Heart left ventricle (tissue), 16 donors: Measurements from ENCODE around the gene IRAK2. TPM values are rescaled to one million over a fixed set of nuclear protein-coding genes. Genes with fewer than 3 reads are reported as not detected.
"Not testable (repeated sequence)": the region's sequence is repeated elsewhere in the genome, so short reads cannot be mapped to it uniquely, and the experiment has no call there.

Experiments
- ATAC-seq, 4 donors: fragments of 200-7000 bp; cut with Tn5 transposase; one replicate each; pipeline ENCODE4 v1.9.1; 2020 to 2022; ENCODE audit warnings: moderate library complexity in 4 of 4, mild to moderate bottlenecking in 3 of 4, moderate number of reproducible peaks in 1 of 4
- DNase-seq, 5 donors: peaks; one replicate each; pipeline ENCODE4 v3.0.0-alpha.2; 2020
- H3K27ac ChIP-seq, 12 donors: fragments of 200-600 bp; sonication (generic) in 4 of 12; one replicate each; pipeline versions ENCODE4 v1.5.0 to v1.8.0; 2016 to 2022; ENCODE audit warnings: mild to moderate bottlenecking in 2 of 12
- H3K27me3 ChIP-seq, 9 donors: fragments of 200-600 bp; sonication (generic) in 2 of 9; one replicate each; pipeline versions ENCODE4 v1.5.1 to v1.8.0; 2016 to 2022; ENCODE audit warnings: mild to moderate bottlenecking in 3 of 9
- H3K36me3 ChIP-seq, 9 donors: fragments of 200-600 bp; sonication (generic) in 2 of 9; one replicate each; pipeline versions ENCODE4 v1.5.0 to v1.8.0; 2018 to 2022; ENCODE audit warnings: mild to moderate bottlenecking in 2 of 9
- H3K4me1 ChIP-seq, 12 donors: fragments of 200-600 bp; sonication (generic) in 4 of 12; one replicate each; pipeline versions ENCODE4 v1.5.0 to v1.8.0; 2016 to 2022; ENCODE audit warnings: mild to moderate bottlenecking in 3 of 12
- H3K4me3 ChIP-seq, 12 donors: fragments of 200-600 bp; sonication (generic) in 4 of 12; one replicate each; pipeline versions ENCODE4 v1.5.0 to v1.8.0; 2017 to 2022; ENCODE audit warnings: mild to moderate bottlenecking in 9 of 12, moderate library complexity in 4 of 12
- H3K9me3 ChIP-seq, 12 donors: fragments of 200-600 bp; sonication (generic) in 4 of 12; one replicate each; pipeline versions ENCODE4 v1.5.0 to v1.8.0; 2016 to 2022; ENCODE audit warnings: mild to moderate bottlenecking in 1 of 12
- POLR2A ChIP-seq, 2 donors: fragments of 450-650 bp; IDR thresholded peaks; one replicate each; pipeline ENCODE4 v1.6.1; 2017; ENCODE audit warnings: antibody characterized with exemption in 2 of 2, mild to moderate bottlenecking in 2 of 2, moderate library complexity in 2 of 2
- WGBS, 4 donors: extraction: QIAGEN DNeasy Blood & Tissue Kit in 2 of 4; methylation state at CpG; one replicate each; pipeline versions ENCODE4 v1.1.5 to v1.1.7; 2013 to 2018; 5-methylcytosine and 5-hydroxymethylcytosine counted together
- intact Hi-C, 10 donors: fragments of 100-400 bp; cut with DNase I; formaldehyde crosslinking; loops; one replicate each; pipeline versions ENCODE4 v1.11.1 to v1.14.2; 2022
- polyA plus RNA-seq, 2 donors: library from polyadenylated mRNA; stranded (reverse); fragments of 200-250 nt; gene quantifications; one replicate each; pipeline ENCODE4 v1.2.3, GENCODE V29; 2013
- total RNA-seq, 9 donors: library from RNA; depleted of rRNA in 2 of 9; stranded (reverse); fragments of >200 nt in 2 of 9; fragmentation: NEBNext Ultra II Directional in 3 of 9; extraction: Animal tissue kit (Norgen Biotek cat#: 25700) in 3 of 9; gene quantifications; one replicate each; pipeline versions ENCODE4 v1.1.0 to v1.2.4, GENCODE V29; 2016 to 2023
- TF ChIP-seq, protein P1 (sequence below), 12 donors: fragments of 200-600 bp; sonication (generic) in 4 of 12; IDR thresholded peaks; one replicate each; pipeline versions ENCODE4 v1.5.0 to v1.8.0; 2018 to 2022; ENCODE audit warnings: antibody characterized with exemption in 12 of 12, mild to moderate bottlenecking in 5 of 12
- donor health status: ischemic (EF 13 %, LVEDD 7.1; RV severe dilation, severe dysfunction).
- donor health status: healthy with polysubstance abuse.
- donor health status: DM: no; HTN: yes; CAD: no.
- donor health status: DM: no; HTN: no; CAD: no.
- donor health status: ischemic (EF 25% LVEDD 6.9; RV normal size, moderate dysfunction).
- donor health status: ischemic (EF 25% LVEDD 5.7; RV mildly dilated, moderate dysfunction).
- donor health status: healthy.
- donor health status: DM: yes; HTN: yes; CAD: no.
- donor health status: ischemic (EF 35%, LVEDD 5.7; RV mildly dilated, moderate dysfunction).
- donor health status: nonischemic (EF 11% LVEDD 7.7; RV severe dilation, severe dysfunction).
- donor health status: DM: yes; HTN: yes; CAD: no.
- donor health status: PGD.
- donor health status: ischemic (EF 29% LVEDD 5.4; RV normal size, mild dysfunction).
- donor health status: nonischemic (EF 23%, LVEDD 6.1; RV moderate dilation, normal function).

The IRAK2 gene
- total and polyA plus RNA-seq, 11 donors = 0.46 to 6.3 (median 1.4) TPM

GRCh38 chr3:10116928-10117327 is 47.8 kb upstream of the IRAK2 start:
- H3K4me3 ChIP-seq = peak overlapping the region in 9 of 12 donors; percentile 60 to 97 (median 91)
- intact Hi-C loops = loop anchor here in 4 of 10 donors (2.0 to 10.0 kb wide), 3 partner anchors 90 to 172 kb away; partner anchors contain the start of gene FANCD2 (in 3 of the 4)
- peaks cover 0 to 54% (median 30%) of the 10 kb centered on the region in 12 donors for H3K4me1 ChIP-seq
- 85 to 93% (median 88%) methylated on average over 4 of the region's 4 CpGs for WGBS, 4 donors
- TF ChIP-seq POLR2A (IDR thresholded peaks at IDR 0.05) = no peak
- TF ChIP-seq, protein P1, sequence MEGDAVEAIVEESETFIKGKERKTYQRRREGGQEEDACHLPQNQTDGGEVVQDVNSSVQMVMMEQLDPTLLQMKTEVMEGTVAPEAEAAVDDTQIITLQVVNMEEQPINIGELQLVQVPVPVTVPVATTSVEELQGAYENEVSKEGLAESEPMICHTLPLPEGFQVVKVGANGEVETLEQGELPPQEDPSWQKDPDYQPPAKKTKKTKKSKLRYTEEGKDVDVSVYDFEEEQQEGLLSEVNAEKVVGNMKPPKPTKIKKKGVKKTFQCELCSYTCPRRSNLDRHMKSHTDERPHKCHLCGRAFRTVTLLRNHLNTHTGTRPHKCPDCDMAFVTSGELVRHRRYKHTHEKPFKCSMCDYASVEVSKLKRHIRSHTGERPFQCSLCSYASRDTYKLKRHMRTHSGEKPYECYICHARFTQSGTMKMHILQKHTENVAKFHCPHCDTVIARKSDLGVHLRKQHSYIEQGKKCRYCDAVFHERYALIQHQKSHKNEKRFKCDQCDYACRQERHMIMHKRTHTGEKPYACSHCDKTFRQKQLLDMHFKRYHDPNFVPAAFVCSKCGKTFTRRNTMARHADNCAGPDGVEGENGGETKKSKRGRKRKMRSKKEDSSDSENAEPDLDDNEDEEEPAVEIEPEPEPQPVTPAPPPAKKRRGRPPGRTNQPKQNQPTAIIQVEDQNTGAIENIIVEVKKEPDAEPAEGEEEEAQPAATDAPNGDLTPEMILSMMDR (IDR thresholded peaks at IDR 0.05) = no peak
- no peak overlapping the region for H3K27ac ChIP-seq
- H3K36me3 ChIP-seq = peaks cover 0 to 35% (median 12%) of the 10 kb centered on the region in 9 donors
- ATAC-seq = no peak
- no peak for DNase-seq
- no peaks in the 10 kb centered on the region for H3K9me3 ChIP-seq
- H3K27me3 ChIP-seq = no peaks in the 10 kb centered on the region

- Histone ChIP-seq H3K27me3 (no peaks in the 10 kb centered on the region), H3K4me3 (no peak overlapping the region), H3K9me3 (no peaks in the 10 kb centered on the region), H3K36me3 (peaks cover 0 to 44% (median 17%) of the 10 kb centered on the region in 9 donors), H3K27ac (peak overlapping the region in 4 of 12 donors; percentile 12 to 39 (median 23)), H3K4me1 (peaks cover 0 to 54% (median 30%) of the 10 kb centered on the region in 12 donors)
- TF ChIP-seq, protein P1 (IDR thresholded peaks at IDR 0.05) = no peak
- TF ChIP-seq POLR2A (IDR thresholded peaks at IDR 0.05) = no peak
- ATAC-seq = no peak
- intact Hi-C loops = loop anchor here in 3 of 10 donors (10.0 kb wide), 2 partner anchors 95 to 175 kb away; partner anchors contain the start of gene FANCD2 (in 2 of the 3)
- DNase-seq = no peak
- WGBS, 4 donors = 56 to 68% (median 62%) methylated on average over 4 of the region's 4 CpGs
These were observed 45.3 kb upstream of the IRAK2 start for GRCh38 chr3:10119376-10119775.

DNA sequence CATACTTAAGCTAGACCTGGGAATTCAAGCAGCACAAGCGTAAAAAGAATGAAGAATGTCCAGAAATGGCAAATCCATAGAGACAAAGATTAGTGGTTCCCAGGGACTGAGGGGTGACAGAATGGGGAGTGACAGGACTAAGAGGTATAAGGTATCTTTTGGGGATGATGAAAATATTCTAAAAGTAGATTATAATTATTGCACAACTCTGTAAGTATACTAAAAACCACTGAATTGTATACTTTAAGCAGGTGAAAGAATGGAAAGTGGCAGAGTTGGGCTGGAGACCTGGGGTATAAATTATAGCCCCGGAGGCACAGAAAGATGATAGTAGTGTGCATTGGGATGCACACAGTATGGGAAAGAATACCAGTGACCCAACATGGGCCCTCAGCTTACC is 43.7 kb upstream of the IRAK2 start:
- ATAC-seq (no peak), DNase-seq (no peak)
- WGBS, 4 donors = 88 to 94% (median 94%) methylated on average over 2 of the region's 2 CpGs
- Histone ChIP-seq H3K36me3 (peaks cover 0 to 54% (median 26%) of the 10 kb centered on the region in 9 donors), H3K4me1 (peaks cover 0 to 48% (median 28%) of the 10 kb centered on the region in 12 donors), H3K9me3 (no peaks in the 10 kb centered on the region), H3K4me3 (no peak overlapping the region), H3K27ac (no peak overlapping the region), H3K27me3 (no peaks in the 10 kb centered on the region)
- TF ChIP-seq, protein P1 (IDR thresholded peaks at IDR 0.05) = no peak
- no peak for TF ChIP-seq POLR2A (IDR thresholded peaks at IDR 0.05)
- intact Hi-C loops = no loop called here

GRCh38 chr3:10122724-10123123 is 42.0 kb upstream of the IRAK2 start:
- WGBS, 4 donors = 83 to 92% (median 87%) methylated on average over 4 of the region's 4 CpGs
- Histone ChIP-seq H3K9me3 (no peaks in the 10 kb centered on the region), H3K4me3 (no peak overlapping the region), H3K27ac (no peak overlapping the region), H3K4me1 (peaks cover 0 to 31% (median 14%) of the 10 kb centered on the region in 12 donors), H3K36me3 (peaks cover 0 to 71% (median 42%) of the 10 kb centered on the region in 9 donors), H3K27me3 (no peaks in the 10 kb centered on the region)
- TF ChIP-seq, protein P1 (IDR thresholded peaks at IDR 0.05) = no peak
- TF ChIP-seq POLR2A (IDR thresholded peaks at IDR 0.05) = no peak
- no peak for DNase-seq
- no peak for ATAC-seq
- intact Hi-C loops = no loop called here

GRCh38 chr3:10135872-10136271 is 28.8 kb upstream of the IRAK2 start:
- 92 to 95% (median 94%) methylated on average over 9 of the region's 9 CpGs for WGBS, 4 donors

More at GRCh38 chr3:10135872-10136271, 28.8 kb upstream of the IRAK2 start:
- intact Hi-C loops, ATAC-seq, H3K4me3 ChIP-seq, H3K27ac ChIP-seq, H3K9me3 ChIP-seq, H3K27me3 ChIP-seq, DNase-seq, H3K4me1 ChIP-seq, H3K36me3 ChIP-seq: not testable (repeated sequence)
